NCI-H187 treated with DMSO at 0.1 percent for 48 hours (cell line): ENCODE measurements around the gene GLIS1.

Source experiments
- DNase-seq: peaks from one replicate; lab custom pipeline; 2025; lab: John Stamatoyannopoulos, UW

GLIS1 gene

DNA sequence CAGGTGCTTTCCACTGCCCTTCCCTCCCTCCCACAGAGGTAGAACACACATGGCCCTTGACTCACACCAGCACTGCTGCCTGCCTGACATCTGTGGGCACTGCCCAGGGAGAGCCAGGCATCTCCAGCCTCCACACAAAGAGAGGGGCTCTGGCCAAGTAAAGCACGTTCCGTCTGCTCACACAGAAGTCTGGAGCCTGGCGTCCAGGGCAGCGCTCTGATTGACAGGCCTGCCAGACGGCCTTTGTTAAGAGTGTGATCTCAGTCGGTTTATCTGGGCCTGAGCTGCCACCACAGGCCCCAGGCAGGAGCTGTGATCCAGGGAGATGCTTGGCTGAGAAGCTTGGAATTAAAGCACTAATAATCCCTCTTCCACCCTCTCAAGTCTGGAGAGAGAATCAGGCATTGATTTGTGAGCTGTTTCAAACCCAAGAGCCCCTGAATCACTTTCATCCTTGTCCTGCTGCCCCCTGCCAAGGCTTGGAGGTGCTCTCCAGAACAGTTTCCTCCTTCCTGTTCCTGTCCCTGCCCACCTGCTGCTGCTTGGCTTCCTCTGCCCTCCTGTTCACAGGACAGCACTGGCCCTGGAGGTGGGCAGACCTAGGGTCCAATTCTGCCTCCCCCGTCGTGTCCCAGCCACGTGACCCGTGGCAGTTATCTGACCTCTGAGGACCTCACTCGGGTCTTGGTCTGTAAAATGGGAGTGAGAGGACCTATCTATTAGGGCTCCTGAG lies 276.0 kb downstream of the GLIS1 start:
- no peak for DNase-seq

GRCh38 chr1:53462193-53462592 lies 276.8 kb downstream of the GLIS1 start:
- no peak for DNase-seq

GRCh38 chr1:53461323-53462044 lies 277.5 kb downstream of the GLIS1 start:
- no peak for DNase-seq

DNA sequence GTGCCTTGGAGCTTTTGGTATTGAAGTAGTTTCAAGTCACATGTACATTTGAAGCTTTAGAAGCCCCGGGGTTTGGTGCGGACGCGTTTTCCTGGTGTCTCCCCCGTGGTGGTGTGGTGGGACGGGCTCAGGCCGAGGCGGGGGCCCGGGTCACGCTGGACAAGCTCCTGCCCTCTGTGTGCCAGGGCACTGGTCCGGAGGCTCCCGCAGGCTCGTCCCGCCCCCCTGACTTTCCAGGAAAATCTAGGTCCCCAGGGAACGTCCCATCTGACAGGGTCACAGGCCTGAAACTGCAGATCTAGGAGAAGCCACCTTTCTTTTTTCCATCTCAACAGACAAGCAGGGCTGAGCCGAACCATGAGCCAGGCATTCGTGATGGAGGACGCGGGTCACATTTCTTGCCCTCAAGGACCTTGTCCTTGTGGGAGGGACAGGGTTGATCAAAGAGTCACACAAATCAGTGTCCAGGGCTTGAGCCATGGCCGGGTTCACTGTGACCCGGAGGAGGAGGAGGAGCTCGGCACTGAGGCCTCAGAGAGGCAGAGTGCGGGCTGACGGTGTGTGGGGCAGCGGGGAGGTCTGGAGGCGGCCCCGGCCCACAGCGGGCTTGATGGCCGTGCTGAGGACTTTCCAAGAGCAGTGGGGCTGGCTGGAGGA lies 278.2 kb downstream of the GLIS1 start:
- no peak for DNase-seq

- no peak for DNase-seq
Observed at GRCh38 chr1:53460211-53460634, 278.7 kb downstream of the GLIS1 start.

DNA sequence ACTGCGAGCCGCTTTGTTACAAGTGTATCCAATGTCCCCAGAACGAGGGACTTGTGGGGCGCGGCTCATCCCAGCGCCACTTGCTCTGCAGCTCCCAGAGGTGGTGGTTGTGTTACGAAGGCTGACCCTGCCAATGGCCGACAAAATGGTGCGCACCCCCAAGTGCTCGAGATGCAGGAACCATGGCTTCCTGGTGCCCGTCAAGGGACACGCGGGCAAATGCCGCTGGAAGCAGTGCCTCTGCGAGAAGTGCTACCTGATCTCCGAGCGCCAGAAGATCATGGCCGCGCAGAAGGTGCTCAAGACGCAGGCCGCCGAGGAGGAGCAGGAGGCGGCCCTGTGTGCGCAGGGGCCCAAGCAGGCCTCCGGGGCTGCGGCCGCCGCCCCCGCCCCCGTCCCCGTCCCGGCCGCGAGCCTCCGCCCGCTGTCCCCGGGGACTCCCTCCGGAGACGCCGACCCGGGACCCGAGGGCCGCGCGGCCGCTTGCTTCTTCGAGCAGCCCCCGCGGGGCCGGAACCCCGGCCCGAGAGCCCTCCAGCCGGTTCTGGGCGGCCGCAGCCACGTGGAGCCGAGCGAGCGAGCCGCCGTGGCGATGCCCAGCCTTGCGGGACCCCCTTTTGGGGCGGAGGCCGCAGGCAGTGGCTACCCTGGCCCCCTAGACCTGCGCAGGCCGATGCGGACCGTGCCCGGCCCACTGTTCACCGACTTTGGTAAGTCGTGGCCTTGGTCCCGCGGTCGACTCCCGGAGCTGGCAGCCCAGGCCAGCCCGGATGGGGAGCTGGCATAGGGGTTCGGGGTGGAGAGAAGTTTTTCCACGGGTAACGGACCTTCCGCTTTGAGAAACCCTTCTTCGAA lies 279.4 kb downstream of the GLIS1 start, which contains the start of gene DMRTB1:
Gene DMRTB1, plus strand, starts transcription at position 79 of the 855 bp plus-strand sequence. Its CDS starts 55 bp downstream, at position 134.
- no peak for DNase-seq

- DNase-seq = no peak
Observed at GRCh38 chr1:53458634-53459033, 280.3 kb downstream of the GLIS1 start.
